Body of pancreas (tissue), 4 donors: ENCODE data around the gene PCDH9. TPM values are rescaled to one million over a fixed set of nuclear protein-coding genes. Genes with fewer than 3 reads are reported as not detected.

Experiments used
- ATAC-seq: fragments of 150-250 bp; one replicate; pipeline ENCODE4 v1.9.1; 2016
- DNase-seq, 4 donors: peaks; one replicate each; pipeline ENCODE4 v3.0.0-alpha.2; 2019
- H3K27ac ChIP-seq, 4 donors: fragments of 200-600 bp; sonication (generic); 1 replicate in 3 of 4; 2 replicates in 1 of 4; pipeline versions ENCODE4 v1.5.1 to v1.6.1; 2016 to 2019; ENCODE audit warnings: mild to moderate bottlenecking in 1 of 4, mixed read lengths in 1 of 4, moderate library complexity in 1 of 4
- H3K27me3 ChIP-seq, 2 donors: fragments of 200-600 bp; sonication (generic); one replicate each; pipeline ENCODE4 v1.6.0; 2016; ENCODE audit warnings: mild to moderate bottlenecking in 1 of 2
- H3K36me3 ChIP-seq, 2 donors: fragments of 200-600 bp; sonication (generic); replicated peaks in 1 of 2; 2 replicates each; pipeline ENCODE4 v1.5.1; 2016; ENCODE audit warnings: low read depth in 2 of 2; ENCODE audit not compliant: insufficient read depth in 1 of 2
- H3K4me1 ChIP-seq: fragments of 200-600 bp; sonication (generic); one replicate; pipeline ENCODE4 v1.6.0; 2016
- H3K4me3 ChIP-seq, 2 donors: fragments of 200-600 bp; sonication (generic); 1 replicate in 1 of 2; 2 replicates in 1 of 2; pipeline ENCODE4 v1.5.1; 2016 to 2019
- H3K9me3 ChIP-seq, 3 donors: fragments of 200-600 bp; sonication (generic); 1 replicate in 2 of 3; 2 replicates in 1 of 3; pipeline ENCODE4 v1.5.1; 2016
- POLR2A ChIP-seq, 3 donors: fragments of 450-650 bp; IDR thresholded peaks; one replicate each; pipeline ENCODE4 v1.6.1; 2016; ENCODE audit warnings: antibody characterized with exemption in 3 of 3, mild to moderate bottlenecking in 2 of 3
- WGBS, 2 donors: methylation state at CpG; one replicate each; pipeline ENCODE4 v1.1.5; 2017; 5-methylcytosine and 5-hydroxymethylcytosine counted together
- intact Hi-C: fragments of 100-400 bp; cut with DNase I; formaldehyde crosslinking; loops from one replicate; pipeline ENCODE4 v1.15.1; 2023
- total RNA-seq, 2 donors: library from RNA; depleted of rRNA; stranded (reverse); fragments of >200 nt; gene quantifications; one replicate each; pipeline ENCODE4 v1.1.0, GENCODE V29; 2016
- TF ChIP-seq, protein P1 (sequence below), 7 experiments: fragments of 450-650 bp in 4 of 7; fragments of 200-600 bp in 3 of 7; sonication (generic) in 3 of 7; IDR thresholded peaks; one replicate each; pipeline ENCODE4 v1.5.1; 2016 to 2019; ENCODE audit warnings: antibody characterized with exemption in 7 of 7

Gene PCDH9
- total RNA-seq, 2 donors from 2014 or later: 3.6 to 3.9 TPM

DNA sequence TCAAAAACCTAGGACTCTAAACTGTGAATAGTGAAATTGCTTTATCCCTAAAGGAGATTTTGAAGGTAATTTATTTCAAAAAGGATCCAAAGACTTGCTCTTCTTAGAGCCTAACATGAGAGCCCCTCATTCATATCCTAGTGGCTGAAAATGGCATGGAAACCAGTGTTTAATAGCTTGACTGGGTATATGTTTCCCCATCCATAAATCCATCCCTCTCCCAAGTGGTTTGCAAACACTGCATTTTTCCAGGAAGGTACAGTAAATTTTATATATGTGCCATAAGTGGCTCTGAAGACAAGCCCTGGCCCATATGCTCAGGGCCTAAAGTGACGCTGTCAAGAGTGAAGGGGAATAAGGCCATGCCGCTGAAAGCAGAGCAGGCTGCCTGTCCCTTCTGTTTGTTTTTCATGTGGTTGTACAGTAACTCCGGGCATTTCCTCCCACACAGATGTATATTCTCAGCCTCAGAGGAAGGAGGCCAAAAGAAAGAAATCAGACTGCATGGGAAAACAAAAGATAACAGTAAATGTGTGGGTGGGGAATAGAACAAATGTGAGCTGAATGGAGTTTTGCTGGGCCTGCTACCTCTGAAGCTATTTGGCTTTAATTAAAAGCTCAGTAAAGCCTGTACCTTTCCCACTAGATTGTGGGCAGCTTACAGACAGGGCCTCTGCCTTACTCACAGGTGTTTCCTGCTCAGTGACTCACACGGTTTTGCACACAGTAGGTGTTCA lies 181.9 kb downstream of the PCDH9 start:
- DNase-seq (peak; percentile 13 to 38 (median 22)), ATAC-seq (peak; percentile 53)
- Histone ChIP-seq H3K27me3 (peaks cover 0 to 4% of the 10 kb centered on the region in 2 donors), H3K27ac (peak overlapping the region in 2 of 4 donors; percentile 34 to 48), H3K9me3 (no peaks in the 10 kb centered on the region), H3K4me1 (peaks cover 14% of the 10 kb centered on the region), H3K4me3 (no peak overlapping the region), H3K36me3 (no peaks in the 10 kb centered on the region)
- 11 to 15% methylated on average over 4 of the region's 4 CpGs for WGBS, 2 donors
- TF ChIP-seq POLR2A (IDR thresholded peaks at IDR 0.05): no peak
- TF ChIP-seq, protein P1, sequence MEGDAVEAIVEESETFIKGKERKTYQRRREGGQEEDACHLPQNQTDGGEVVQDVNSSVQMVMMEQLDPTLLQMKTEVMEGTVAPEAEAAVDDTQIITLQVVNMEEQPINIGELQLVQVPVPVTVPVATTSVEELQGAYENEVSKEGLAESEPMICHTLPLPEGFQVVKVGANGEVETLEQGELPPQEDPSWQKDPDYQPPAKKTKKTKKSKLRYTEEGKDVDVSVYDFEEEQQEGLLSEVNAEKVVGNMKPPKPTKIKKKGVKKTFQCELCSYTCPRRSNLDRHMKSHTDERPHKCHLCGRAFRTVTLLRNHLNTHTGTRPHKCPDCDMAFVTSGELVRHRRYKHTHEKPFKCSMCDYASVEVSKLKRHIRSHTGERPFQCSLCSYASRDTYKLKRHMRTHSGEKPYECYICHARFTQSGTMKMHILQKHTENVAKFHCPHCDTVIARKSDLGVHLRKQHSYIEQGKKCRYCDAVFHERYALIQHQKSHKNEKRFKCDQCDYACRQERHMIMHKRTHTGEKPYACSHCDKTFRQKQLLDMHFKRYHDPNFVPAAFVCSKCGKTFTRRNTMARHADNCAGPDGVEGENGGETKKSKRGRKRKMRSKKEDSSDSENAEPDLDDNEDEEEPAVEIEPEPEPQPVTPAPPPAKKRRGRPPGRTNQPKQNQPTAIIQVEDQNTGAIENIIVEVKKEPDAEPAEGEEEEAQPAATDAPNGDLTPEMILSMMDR (IDR thresholded peaks at IDR 0.05): no peak
- intact Hi-C loops: no loop called here

DNA sequence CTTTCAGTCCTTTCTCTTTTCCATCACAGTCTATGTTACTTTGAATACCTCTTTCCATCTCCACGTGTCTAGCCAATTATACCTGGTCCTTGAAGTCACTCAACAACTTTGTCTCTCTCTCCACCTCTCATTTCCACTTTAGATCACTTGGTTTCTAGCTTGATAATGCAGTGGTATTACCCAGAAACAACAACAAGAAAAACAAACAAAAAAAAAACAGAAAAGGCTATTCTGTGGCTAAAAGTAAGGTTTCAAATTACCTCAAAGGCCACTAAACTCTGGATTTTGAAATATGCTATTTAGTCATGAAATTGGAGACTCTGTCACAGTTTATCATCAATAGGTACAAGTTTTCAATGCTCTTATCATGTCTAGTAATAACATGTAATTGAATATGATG lies 184.8 kb downstream of the PCDH9 start:
- Histone ChIP-seq H3K27me3 (peaks cover 0 to 4% of the 10 kb centered on the region in 2 donors), H3K4me1 (peaks cover 14% of the 10 kb centered on the region), H3K4me3 (no peak overlapping the region), H3K27ac (no peak overlapping the region), H3K36me3 (no peaks in the 10 kb centered on the region), H3K9me3 (no peaks in the 10 kb centered on the region)
- TF ChIP-seq, protein P1 (IDR thresholded peaks at IDR 0.05): no peak
- TF ChIP-seq POLR2A (IDR thresholded peaks at IDR 0.05): no peak
- intact Hi-C loops: no loop called here
- DNase-seq (no peak), ATAC-seq (no peak)
- 83 to 86% methylated on average over 1 of the region's 1 CpG for WGBS, 2 donors

DNA sequence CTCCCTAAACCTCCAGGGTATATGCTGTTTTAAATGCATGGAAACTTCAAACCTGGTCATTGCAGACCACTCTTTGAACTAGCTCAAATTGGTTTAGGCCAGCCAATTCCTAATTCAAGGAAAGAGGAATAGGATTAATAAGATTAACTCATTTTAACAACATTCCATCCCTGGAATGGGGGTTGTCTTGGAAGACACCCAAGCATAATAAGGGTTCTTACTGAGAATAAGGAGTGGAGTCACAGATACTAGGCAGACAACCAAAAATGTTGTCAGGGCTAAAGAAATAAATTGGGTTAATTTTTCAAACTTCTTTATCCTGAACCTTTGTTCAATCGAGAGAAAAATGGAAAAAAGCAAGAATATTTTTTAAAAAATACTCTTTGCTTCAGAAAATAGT lies 186.2 kb downstream of the PCDH9 start:
- no peak for DNase-seq
- TF ChIP-seq POLR2A (IDR thresholded peaks at IDR 0.05): no peak
- TF ChIP-seq, protein P1 (IDR thresholded peaks at IDR 0.05): no peak
- Histone ChIP-seq H3K27me3 (peaks cover 0 to 4% of the 10 kb centered on the region in 2 donors), H3K9me3 (no peaks in the 10 kb centered on the region), H3K27ac (no peak overlapping the region), H3K4me1 (peaks cover 10% of the 10 kb centered on the region), H3K4me3 (no peak overlapping the region), H3K36me3 (no peaks in the 10 kb centered on the region)
- WGBS, 2 donors: 75 to 87% methylated on average over 1 of the region's 1 CpG
- no peak for ATAC-seq
- intact Hi-C loops: no loop called here

DNA sequence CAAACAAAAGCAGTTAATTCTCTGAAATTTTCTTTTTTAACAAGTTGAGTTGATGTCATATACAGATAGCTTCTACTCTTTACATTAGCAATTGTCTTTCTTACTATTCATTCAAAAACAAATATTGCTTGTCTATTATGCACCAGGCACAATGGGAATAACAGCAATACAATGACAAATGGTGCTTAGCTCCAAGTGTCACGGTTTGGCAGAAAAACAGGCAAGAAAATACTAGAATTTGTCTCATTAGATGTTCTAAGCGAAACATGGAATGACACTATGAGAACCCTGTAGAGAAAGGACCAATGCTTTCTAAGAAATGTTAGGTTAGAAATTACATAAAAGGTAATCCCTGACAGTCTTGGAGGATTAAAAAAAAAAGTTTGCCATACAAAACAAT lies 187.6 kb downstream of the PCDH9 start:
- ATAC-seq (no peak), DNase-seq (no peak)
- H3K36me3 ChIP-seq: no peaks in the 10 kb centered on the region
- H3K4me1 ChIP-seq: no peaks in the 10 kb centered on the region
- H3K27ac ChIP-seq: no peak overlapping the region
- no peaks in the 10 kb centered on the region for H3K9me3 ChIP-seq
- H3K27me3 ChIP-seq: peaks cover 0 to 4% of the 10 kb centered on the region in 2 donors
- TF ChIP-seq POLR2A (IDR thresholded peaks at IDR 0.05): no peak
- TF ChIP-seq, protein P1 (IDR thresholded peaks at IDR 0.05): no peak
- no peak overlapping the region for H3K4me3 ChIP-seq
- WGBS, 2 donors: 34 to 36% methylated on average over 2 of the region's 2 CpGs
- intact Hi-C loops: no loop called here
